HG03575 (cell line): ENCODE results near the gene IPPK.
"Not testable (repeated sequence)": the region's sequence is repeated elsewhere in the genome, so short reads cannot be mapped to it uniquely, and the experiment has no call there.

Experiments
- ATAC-seq: cut with Tn5 transposase; IDR thresholded peaks from one replicate; pipeline ENCODE4 v1.9.1; 2021; ENCODE audit not compliant: unreplicated experiment, insufficient number of reproducible peaks, low FRiP score; ENCODE audit errors: extremely low read depth

IPPK gene

DNA sequence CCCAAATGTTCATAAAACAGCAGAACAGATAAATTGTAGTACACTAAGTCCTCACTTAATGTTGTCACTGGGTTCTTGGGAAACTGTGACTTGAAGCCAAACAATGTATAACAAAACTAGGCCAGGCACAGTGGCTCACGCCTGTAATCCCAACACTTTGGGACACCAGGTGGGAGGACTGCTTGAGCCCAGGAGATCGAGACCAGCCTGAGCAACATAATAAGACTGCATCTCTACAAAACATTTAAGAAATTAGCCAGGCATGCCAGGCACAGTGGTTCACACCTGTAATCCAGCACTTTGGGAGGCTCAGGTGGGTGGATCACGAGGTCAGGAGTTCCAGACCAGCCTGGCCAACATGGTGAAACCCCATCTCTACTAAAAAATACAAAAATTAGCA lies 46.0 kb downstream of the IPPK start:
- ATAC-seq: not testable (repeated sequence)

DNA sequence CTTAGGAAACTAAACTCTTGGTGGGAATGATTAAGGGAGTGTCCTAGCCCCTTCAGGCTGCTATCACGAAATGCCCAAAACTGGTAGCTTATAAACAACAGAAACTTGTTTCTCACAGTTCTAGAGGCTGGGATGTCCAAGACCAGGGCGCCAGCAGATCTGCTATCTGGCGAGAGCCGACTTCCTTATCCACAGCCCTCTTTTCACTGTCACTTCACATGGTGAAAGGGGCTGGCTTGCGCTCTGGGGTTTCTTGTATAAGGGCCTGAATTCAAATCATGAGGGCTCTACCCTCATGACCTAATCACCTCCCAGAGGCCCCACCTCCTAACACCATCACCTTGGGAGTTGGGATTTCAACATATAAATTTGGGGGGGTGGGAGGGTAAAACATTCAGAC lies 49.1 kb downstream of the IPPK start:
- ATAC-seq: no peak

DNA sequence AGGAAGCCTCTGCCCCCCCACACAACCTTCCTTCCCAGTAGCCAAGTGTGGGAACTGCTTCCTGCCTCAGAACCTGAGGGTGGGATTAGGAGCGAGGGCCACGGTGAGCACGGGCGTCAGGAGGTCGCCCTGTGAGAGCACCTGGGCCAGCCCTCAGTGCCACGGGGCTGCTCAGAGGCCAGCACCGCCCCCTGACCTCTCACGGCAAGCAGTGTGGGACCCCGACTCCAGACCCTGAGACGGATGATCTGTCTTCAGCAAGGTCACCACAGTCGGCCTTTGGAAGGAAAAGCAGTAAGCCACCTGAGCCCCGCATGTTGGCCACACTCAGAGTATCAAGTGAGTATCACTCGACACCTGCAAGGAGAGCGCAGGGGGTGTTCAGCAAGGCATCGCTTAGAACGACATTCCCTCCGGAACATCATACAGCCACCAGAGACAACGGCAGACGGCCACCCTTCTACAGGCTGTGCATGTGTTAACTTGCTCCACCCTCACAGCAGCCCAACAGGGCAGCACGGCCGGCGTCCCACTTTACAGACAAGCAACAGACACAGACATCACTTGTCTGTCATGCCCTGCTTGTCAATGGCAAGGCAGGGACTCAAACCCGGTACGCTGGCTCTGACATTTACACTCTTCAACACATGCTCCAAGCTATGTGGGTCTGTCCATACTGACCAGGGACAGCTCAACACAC lies 50.2 kb downstream of the IPPK start:
- no peak for ATAC-seq

DNA sequence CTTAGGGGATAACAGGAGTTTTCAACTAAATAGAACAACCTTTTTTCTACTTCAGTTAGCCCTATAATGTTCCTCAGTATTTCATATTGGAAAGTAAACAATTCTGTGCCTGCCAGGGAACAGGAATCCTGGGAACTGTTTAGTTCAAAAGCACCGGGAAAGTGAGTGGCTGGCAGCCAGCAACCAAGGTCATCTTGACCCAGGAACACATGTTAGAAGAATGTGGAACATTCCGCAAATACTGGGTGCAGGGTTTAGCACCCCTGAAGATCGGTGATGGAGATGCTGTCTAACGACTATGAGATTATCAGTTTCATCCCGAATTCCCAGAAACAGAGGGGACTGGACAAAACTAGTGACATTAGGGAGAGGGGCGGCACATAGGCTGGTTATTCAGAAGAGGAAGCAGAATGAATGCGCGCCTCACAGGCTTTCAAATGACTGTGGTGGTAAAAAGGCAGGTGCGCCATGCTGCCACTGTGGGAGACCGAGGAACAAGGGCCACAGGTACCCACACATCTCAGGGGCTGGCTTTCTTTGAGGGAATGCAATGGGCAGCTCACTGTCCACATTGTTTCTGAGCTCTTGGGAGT lies 51.2 kb downstream of the IPPK start:
- no peak for ATAC-seq

DNA sequence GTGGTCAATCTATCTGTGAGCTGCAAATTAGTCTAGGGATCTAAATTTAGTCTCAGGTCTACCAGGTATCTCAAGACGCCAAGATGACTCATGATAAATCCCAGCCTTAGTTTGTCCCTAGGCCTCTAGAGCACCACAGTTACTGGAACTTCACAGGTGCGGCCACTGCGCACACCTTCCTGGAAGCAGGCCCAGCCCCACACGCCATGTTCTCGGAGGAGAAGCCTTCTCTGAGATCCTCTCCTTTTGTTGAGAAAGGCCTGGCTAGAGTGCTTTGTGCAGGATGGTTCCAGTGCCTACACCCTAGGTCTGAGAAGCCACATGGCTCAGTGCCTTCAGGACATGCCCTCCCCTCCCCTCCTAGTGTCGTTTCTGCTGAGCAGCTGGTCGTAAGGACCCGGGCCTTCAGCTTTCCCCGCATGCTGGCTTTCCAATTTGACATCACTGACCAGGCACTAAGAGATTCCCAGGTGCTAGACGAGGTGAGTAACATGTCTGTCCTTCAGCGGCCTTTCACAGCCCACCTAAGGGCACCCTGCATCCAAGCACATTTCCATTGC lies 51.9 kb downstream of the IPPK start:
- ATAC-seq: no peak

DNA sequence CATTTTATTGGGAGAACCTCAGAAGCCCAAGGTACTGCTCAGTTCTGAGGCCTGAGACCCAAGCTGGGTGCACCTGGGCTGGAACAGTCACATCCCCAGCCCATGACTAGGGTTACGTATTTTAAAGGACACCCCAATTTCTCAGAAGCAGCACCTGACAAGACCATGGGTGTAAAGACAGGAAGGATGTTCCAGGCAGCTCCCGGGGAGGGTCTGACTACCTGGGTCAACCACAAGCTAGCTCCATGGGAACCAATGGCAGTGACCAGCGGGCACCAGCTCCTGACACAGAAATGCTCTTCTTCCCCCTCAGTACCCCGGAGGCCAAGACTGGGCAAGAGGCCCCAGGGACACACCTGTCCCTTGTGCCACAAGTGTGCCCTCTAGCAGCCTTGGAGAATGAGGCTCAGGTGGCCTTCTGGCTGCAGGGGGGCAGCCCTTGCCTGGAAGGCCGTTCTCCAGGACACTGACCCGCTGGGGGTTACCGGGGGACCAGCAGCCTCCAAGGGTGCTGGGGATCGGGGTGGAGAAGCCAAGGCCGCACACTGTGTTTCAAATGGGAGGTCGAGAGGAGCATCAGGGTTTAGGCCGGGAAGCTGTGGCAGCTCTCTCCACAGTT lies 52.6 kb downstream of the IPPK start:
- ATAC-seq: no peak

DNA sequence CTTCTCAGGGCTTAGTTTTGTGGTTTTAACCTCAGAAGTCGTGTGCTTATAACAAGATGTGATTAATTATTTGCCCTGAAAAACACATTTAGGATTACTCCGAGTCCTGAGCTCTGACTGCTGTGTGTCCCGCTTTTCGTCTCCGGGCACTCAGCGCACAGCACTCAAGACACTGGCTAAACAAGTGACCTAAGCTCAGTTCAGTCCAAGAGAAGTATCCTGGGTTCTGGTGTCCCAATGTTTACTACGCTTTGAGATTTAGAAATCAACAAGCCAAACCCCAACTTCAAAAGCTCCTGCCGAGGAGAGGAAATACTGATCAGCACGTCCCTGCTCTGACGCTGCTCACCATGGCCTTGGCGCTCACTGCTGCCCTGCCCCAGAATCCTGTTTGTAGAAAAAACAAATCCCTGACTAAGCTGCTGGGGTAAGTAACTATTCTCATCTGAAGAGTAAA lies 53.2 kb downstream of the IPPK start:
- no peak for ATAC-seq

DNA sequence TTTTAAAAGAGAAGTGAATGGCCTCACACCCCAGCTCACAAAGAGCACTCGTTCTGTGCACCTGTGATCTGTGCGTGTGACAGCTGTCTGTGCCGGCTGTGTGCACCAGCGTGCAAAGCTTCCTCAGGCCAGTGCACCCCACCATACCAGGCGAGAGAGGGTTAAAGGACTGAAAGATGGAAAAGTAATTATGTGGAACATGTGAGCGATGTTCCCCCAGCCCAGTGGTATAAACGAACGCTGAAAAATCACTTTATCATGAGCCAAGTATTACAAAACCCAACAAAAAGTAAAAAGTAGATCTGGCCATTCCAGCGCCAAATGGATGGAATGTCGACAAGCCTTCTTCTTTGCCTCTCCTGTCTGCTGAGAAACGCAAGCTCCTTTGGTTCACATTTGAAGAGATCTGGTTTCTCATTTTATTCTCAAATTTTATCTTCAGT lies 53.7 kb downstream of the IPPK start:
- ATAC-seq: no peak

DNA sequence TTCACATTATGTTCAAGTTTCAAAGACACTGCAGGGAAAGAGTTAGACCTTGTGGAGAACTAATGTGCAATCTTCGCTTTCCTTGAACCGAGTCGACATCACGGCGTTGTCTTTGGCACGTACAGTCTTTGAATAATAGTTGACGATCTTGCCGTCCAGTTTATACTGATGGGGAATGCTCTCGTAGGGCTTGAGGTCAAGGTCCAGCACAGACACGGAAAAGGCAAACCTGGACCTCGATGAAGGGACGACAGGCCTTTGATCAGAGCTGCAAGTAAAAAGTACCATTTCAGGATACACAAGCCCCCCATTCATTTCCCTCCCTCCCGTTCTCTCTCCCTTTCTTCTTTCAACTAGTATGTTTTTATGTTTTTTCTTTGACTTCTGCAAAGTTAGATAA lies 54.1 kb downstream of the IPPK start:
- no peak for ATAC-seq

DNA sequence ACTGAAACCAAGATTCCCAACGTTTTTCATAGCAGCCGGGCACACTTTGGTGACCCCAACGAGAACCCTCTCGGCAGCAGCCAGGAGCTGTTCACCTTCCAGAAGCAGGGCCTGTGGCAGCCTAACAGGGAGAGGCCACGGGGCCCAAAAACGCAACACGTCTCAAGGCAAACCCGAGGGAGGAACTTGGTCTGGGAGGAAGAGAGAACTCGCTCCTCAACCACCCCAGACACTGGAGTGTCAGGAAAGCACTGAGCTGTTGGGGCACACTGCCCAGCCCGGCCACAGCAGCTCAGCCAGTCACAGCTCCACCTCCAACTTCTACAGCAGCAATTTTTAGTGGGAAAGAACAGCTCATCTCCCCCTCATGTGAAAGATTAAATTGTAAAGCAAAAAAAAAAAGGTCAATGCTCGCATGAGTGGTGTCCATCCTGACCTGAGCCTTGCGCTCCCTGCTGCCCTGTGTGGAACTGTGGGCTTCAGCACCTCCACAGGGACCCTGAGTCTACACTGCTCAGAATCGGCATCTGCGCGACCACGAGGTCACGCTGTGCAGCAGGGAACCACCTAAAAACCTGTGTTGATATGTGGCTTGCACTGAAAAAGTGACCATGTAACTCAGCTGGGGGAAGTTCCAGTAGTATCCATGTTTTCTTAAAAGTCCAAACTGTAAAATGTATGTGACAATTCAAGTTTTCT lies 55.0 kb downstream of the IPPK start:
- no peak for ATAC-seq

DNA sequence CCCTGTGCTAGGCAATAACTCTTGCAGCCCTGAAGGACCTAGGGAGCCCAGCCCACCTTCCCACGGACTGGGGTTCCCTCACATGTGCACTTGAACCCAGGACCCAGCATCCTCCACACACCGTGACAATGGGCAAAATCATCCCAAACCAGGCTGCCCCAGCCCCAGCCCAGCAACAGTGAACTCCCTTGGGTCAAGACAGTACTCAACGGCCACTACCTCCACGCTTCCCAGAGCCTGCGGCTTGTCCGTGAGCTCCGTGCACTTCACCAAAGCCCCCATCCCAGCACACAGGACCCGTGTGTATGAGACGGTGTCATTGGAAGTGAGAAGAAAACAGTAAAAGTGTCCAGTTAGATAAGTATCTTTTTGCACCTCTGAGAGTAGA lies 55.8 kb downstream of the IPPK start:
- no peak for ATAC-seq

DNA sequence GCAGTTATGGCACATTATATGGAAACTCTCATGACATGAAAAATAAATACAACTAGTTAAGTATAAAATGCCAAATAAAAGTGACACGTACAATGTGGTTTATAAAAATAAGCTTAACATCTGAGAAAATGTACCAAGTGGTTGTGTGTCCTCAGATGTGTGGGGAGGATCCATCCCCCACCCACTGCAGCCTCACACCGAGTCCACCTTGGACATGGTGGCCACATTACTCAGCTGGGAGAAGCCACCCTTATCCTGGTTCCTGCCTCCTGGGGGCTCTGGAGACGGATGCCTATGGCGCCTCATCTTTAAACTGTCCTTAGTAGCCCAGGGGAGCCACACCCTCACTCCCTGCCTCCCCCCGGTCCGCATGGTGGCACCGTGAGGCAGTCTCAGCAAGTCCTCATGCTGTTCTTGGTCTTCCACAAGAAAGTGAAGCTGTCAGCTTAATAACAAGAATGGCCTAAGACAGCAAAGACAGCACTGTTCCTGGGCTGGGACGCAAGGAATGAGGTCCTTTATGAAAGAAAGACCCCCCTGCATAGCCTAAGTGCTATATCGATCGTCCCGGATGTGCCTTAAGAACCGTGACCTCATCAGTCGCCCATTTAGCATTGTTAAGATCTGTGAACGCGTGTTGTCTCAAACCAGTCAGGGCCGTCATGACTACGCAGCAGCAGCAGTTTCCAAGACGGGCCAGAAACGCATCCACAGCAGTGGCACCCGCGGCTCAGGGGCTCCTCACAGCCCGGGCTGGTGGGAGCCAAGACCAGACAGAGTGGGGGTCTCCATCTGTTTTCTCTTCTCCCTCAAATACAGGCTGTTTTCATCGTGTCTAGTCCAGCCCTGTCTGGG lies 56.4 kb downstream of the IPPK start:
- ATAC-seq: no peak

DNA sequence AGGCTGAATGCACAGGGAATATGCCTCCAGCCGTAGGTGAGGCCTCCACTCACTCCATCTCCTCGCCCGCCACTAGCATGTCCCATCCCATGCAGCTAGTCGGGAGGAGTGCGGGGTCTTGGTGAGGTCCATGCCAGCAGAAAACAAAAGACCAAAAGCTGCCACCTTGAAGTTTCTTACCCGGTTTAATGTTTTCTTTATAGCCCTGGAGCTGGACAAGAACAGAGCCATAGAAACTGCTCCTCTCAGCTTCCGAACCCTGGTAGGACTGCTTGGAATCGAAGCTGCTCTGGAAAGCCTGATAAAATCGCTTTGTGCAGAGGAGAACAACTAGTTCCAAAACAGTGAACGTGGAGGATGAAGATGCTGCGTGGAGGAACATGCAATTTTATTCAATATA lies 57.1 kb downstream of the IPPK start:
- no peak for ATAC-seq

DNA sequence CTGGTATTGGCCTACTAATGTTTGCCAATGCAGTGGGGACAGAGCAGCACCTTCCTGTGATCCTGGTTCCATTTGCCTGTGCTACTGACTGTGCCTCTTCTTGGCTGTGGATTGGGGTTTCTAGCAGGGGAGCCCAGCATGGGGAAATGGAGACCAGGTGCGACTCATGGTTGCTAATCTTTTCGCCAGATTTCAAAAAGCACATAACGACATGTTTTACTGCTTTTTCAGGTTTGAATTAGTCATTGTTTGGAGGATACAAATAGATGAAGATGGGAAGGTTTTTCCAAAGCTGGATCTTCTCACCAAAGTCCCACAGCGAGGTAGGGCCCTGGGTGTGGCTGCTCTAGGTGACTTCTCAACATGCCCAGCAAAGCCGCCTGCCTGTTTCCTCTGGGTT lies 57.6 kb downstream of the IPPK start:
- ATAC-seq: no peak

DNA sequence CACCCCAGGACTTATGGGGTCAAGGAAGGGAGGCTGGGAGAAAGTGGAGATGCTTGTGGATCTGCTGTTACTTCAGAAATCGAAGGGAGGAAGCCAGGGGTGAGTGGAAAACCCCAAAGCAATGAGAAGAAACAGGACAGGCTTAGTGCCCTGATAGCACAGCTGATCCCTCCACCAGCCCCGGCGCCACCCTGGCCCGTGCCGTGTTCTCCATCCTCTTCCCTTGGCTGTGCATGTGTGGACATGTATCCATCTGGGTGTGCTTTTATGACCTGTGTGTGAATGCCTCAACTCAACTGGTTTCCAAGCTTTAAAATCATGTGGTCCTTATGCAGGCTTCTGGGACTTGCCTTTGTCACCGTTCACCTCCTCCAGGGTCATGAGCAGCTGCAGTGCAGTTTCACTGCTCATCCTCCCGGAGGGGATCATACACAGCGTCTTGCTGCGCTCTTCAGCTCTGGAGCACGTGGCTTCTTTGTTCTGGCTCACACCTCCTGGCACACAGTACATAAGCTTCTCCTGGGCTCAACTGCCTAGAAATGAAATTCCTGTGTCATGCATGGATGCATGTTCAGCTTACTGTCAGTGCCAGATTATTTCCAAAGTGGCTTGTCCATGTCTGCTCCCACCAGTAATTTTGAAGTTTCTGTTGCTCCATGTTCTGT lies 58.2 kb downstream of the IPPK start:
- ATAC-seq: no peak

DNA sequence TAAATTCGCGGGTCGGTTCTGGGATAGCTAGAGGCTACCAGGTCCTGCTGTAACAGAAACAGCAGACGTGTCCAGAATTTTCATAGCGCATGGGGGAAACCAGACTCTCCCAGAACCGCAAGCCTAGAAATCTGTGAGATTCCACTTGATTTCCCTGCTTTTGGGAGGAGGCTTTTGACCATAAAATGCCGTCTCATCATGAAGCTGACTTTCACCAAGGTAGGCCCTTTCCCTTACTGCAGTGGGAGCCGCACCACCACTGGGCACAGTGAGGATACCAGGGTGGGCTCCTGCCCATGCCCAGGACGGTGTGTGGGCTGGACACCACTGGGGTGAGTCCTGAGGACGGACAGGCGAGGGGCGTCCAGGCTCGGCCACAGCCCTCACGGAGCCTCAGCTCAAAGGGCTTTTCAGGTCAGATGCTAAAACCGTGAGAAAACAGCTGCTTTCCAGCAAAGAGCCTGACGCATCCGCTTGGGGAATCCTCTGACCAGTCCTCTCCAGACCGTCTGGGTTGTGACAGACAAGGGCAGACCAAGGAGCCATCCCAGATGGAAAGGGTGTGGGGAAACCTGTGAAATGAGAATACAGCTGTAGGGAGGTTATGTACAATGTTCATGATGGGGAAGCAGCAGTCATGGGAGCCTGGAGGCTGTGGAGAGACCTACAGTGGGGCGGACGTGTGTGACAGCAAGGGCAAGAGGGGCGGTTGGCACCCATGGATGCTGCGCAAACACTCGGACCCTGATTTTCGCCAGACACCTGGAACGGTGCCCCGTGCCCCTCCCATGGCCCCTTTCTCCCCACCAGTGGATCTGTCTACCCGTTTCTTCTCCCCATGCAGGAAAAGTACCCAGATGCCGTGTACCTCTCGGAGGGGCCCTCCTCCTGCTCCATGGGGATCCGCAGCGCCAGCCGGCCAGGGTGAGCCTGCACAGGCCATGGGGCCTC lies 59.2 kb downstream of the IPPK start:
- ATAC-seq: no peak

DNA sequence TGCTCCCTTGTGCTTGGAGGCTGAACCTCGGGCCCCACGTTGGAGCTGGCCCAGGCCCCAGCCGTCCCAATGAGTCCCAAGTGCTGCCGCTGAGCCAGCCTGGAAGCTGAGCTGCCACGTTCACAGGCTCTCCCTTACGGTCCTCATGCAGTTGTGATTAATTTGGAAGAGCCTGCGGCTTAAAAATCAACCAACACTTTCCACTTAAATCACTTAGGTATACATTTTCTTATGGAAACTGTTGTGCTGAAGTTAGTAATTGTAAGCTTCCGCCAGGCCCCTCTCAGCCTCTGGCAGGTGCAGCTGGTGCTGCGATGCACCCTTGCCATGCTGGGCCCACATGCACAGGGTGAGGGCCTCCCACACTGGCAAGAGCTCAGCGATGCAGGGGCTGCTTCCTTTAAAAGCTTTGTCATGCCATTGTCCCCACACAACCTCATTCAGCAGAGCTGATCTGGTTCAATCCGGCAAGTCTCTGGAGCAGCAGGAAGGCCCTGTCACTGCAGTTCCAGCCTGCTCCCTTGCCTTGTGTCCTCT lies 61.0 kb downstream of the IPPK start:
- ATAC-seq: no peak
